Measurements from ENCODE around the gene TBC1D25. TPM values are rescaled to one million over a fixed set of nuclear protein-coding genes. Genes with fewer than 3 reads are reported as not detected.
A peak's percentile ranks its signal among the peaks of the same experiment; 100 is the strongest.

TBC1D25 gene
- total and polyA plus RNA-seq, 2 donors from 2014 or later: 6.0 to 16.3 TPM

GRCh38 chrX:48520455-48520854, 19.1 kb upstream of the TBC1D25 start:
- no peak overlapping the region for H3K9ac ChIP-seq (ENCODE audit: low read length in 3 of 3)
- H3K4me3 ChIP-seq (ENCODE audit: low read length in 3 of 3): no peak overlapping the region
- no peak for DNase-seq
- no peaks in the 10 kb centered on the region for H3K36me3 ChIP-seq (ENCODE audit: control insufficient read depth in 2 of 3, insufficient read depth in 3 of 3, low read length in 3 of 3)
- intact Hi-C loops (cut with DNase I): no loop called here
- no peaks in the 10 kb centered on the region for H3K27me3 ChIP-seq (ENCODE audit: control insufficient read depth, insufficient read depth, low read length)
- no peak for FAIRE-seq
- TF ChIP-seq CTCF (IDR thresholded peaks at IDR 0.05; ENCODE audit: borderline replicate concordance, extremely low read depth, insufficient read depth): no peak
- H3K9me3 ChIP-seq (ENCODE audit: control insufficient read depth in 2 of 3, insufficient read depth in 1 of 3, low read length in 3 of 3): no peaks in the 10 kb centered on the region
- peaks cover 0 to 2% (median 0%) of the 10 kb centered on the region in 3 donors for H3K4me1 ChIP-seq (ENCODE audit: control insufficient read depth in 2 of 3, insufficient read depth in 2 of 3, low read depth in 1 of 3, low read length in 3 of 3)
- H3K27ac ChIP-seq (ENCODE audit: low read depth in 2 of 2, low read length in 2 of 2): no peak overlapping the region

DNA sequence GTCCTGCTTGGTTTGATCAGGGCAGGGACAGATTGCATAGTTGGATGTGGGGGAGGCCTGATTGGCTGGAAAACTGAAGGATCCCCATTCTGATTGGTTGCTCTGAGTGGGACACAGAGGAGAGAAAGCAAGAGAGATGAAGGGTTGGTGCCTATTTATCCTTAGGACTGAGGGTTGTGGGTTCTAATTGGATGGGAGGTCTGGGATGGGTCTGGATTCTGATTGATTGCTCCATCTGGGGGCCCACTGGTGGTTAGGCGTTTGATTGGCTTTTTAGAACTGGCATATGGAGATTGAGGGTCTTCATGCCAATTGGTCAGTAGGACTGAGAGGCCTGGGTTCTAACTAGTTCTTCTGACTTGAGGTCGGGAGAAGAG, 18.6 kb upstream of the TBC1D25 start:
- Histone ChIP-seq H3K4me3 (ENCODE audit: low read length in 3 of 3) (peak overlapping the region; percentile 67 to 85 (median 84)), H3K4me1 (ENCODE audit: control insufficient read depth in 2 of 3, insufficient read depth in 2 of 3, low read depth in 1 of 3, low read length in 3 of 3) (peaks cover 0 to 2% (median 0%) of the 10 kb centered on the region in 3 donors), H3K9ac (ENCODE audit: low read length in 3 of 3) (peak overlapping the region in 1 of 3 donors; percentile 38), H3K36me3 (ENCODE audit: control insufficient read depth in 2 of 3, insufficient read depth in 3 of 3, low read length in 3 of 3) (no peaks in the 10 kb centered on the region), H3K9me3 (ENCODE audit: control insufficient read depth in 2 of 3, insufficient read depth in 1 of 3, low read length in 3 of 3) (no peaks in the 10 kb centered on the region), H3K27ac (ENCODE audit: low read depth in 2 of 2, low read length in 2 of 2) (peak overlapping the region in 1 of 2 donors; percentile 57), H3K27me3 (ENCODE audit: control insufficient read depth, insufficient read depth, low read length) (no peaks in the 10 kb centered on the region)
- DNase-seq (no peak), FAIRE-seq (no peak)
- TF ChIP-seq CTCF (IDR thresholded peaks at IDR 0.05; ENCODE audit: borderline replicate concordance, extremely low read depth, insufficient read depth): no peak
- intact Hi-C loops (cut with DNase I): no loop called here

GRCh38 chrX:48521353-48522243, 17.9 kb upstream of the TBC1D25 start, which contains the start of gene EBP:
EBP (plus strand) TSS chrX:48521808; CDS start chrX:48523772, 1,964 bp downstream.
- H3K9me3 ChIP-seq (ENCODE audit: control insufficient read depth in 2 of 3, insufficient read depth in 1 of 3, low read length in 3 of 3): no peaks in the 10 kb centered on the region
- H3K27ac ChIP-seq (ENCODE audit: low read depth in 2 of 2, low read length in 2 of 2): peak within 1 kb of the TSS; percentile 23 to 57
- peaks cover 0 to 2% (median 0%) of the 10 kb centered on the region in 3 donors for H3K4me1 ChIP-seq (ENCODE audit: control insufficient read depth in 2 of 3, insufficient read depth in 2 of 3, low read depth in 1 of 3, low read length in 3 of 3)
- peak within 1 kb of the TSS; percentile 48 to 89 (median 63) for H3K9ac ChIP-seq (ENCODE audit: low read length in 3 of 3)
- no peaks in the 10 kb centered on the region for H3K27me3 ChIP-seq (ENCODE audit: control insufficient read depth, insufficient read depth, low read length)
- TF ChIP-seq CTCF (IDR thresholded peaks at IDR 0.05; ENCODE audit: borderline replicate concordance, extremely low read depth, insufficient read depth): no peak
- peak within 1 kb of the TSS; percentile 67 to 85 (median 84) for H3K4me3 ChIP-seq (ENCODE audit: low read length in 3 of 3)
- FAIRE-seq (peak; percentile 87), DNase-seq (peak; percentile 93 to 97 (median 95))
- intact Hi-C loops (cut with DNase I): no loop called here
- H3K36me3 ChIP-seq (ENCODE audit: control insufficient read depth in 2 of 3, insufficient read depth in 3 of 3, low read length in 3 of 3): peaks cover 0 to under 1% (median 0%) of the 10 kb centered on the region in 3 donors
